ENCODE data around the gene RTRAF. TPM values are rescaled to one million over a fixed set of nuclear protein-coding genes. Genes with fewer than 3 reads are reported as not detected.

Gene RTRAF
- total RNA-seq, 2 donors from 2014 or later, result 128 to 131 TPM

- intact Hi-C loops (cut with DNase I), result no loop called here
- DNase-seq (ENCODE audit: low spot score), result no peak
Observed at GRCh38 chr14:52013984-52014600, 24.7 kb downstream of the RTRAF start.

GRCh38 chr14:52014601-52015267 is 25.4 kb downstream of the RTRAF start:
- no peak for DNase-seq (ENCODE audit: low spot score)
- intact Hi-C loops (cut with DNase I), result no loop called here

GRCh38 chr14:52015411-52016030 is 26.2 kb downstream of the RTRAF start:
- DNase-seq (ENCODE audit: low spot score), result no peak
- intact Hi-C loops (cut with DNase I), result no loop called here

- DNase-seq (ENCODE audit: low spot score), result no peak
- intact Hi-C loops (cut with DNase I), result no loop called here
Observed at GRCh38 chr14:52018252-52018651, 28.9 kb downstream of the RTRAF start.

GRCh38 chr14:52018970-52019369 is 29.6 kb downstream of the RTRAF start:
- intact Hi-C loops (cut with DNase I), result no loop called here
- DNase-seq (ENCODE audit: low spot score), result no peak

GRCh38 chr14:52020161-52020714 is 30.9 kb downstream of the RTRAF start:
- intact Hi-C loops (cut with DNase I), result no loop called here
- DNase-seq (ENCODE audit: low spot score), result no peak

- DNase-seq (ENCODE audit: low spot score), result no peak
- intact Hi-C loops (cut with DNase I), result no loop called here
Observed at GRCh38 chr14:52020866-52021717, 31.7 kb downstream of the RTRAF start.

GRCh38 chr14:52021957-52022600 is 32.7 kb downstream of the RTRAF start:
- intact Hi-C loops (cut with DNase I), result no loop called here
- DNase-seq (ENCODE audit: low spot score), result no peak

GRCh38 chr14:52023518-52023917 is 34.2 kb downstream of the RTRAF start:
- intact Hi-C loops (cut with DNase I), result no loop called here
- no peak for DNase-seq (ENCODE audit: low spot score)

- DNase-seq (ENCODE audit: low spot score), result no peak
- intact Hi-C loops (cut with DNase I), result no loop called here
Observed at GRCh38 chr14:52025310-52025709, 36.0 kb downstream of the RTRAF start.

GRCh38 chr14:52026017-52026660 is 36.8 kb downstream of the RTRAF start:
- DNase-seq (ENCODE audit: low spot score), result no peak
- intact Hi-C loops (cut with DNase I), result no loop called here

- intact Hi-C loops (cut with DNase I), result no loop called here
- DNase-seq (ENCODE audit: low spot score), result no peak
Observed at GRCh38 chr14:52026901-52027300, 37.6 kb downstream of the RTRAF start.

GRCh38 chr14:52029881-52030280 is 40.5 kb downstream of the RTRAF start:
- no peak for DNase-seq (ENCODE audit: low spot score)
- intact Hi-C loops (cut with DNase I), result no loop called here

- intact Hi-C loops (cut with DNase I), result no loop called here
Observed at GRCh38 chr14:52031781-52032180, 42.4 kb downstream of the RTRAF start.

GRCh38 chr14:52032204-52032801 is 43.0 kb downstream of the RTRAF start:
- no peak for DNase-seq (ENCODE audit: low spot score)
- intact Hi-C loops (cut with DNase I), result no loop called here

More at GRCh38 chr14:52031781-52032180, 42.4 kb downstream of the RTRAF start:
- peak; percentile 90 for DNase-seq (ENCODE audit: low spot score)

GRCh38 chr14:52033101-52033642 is 43.8 kb downstream of the RTRAF start:
- DNase-seq (ENCODE audit: low spot score), result no peak
- intact Hi-C loops (cut with DNase I), result no loop called here

GRCh38 chr14:52039124-52039815 is 49.9 kb downstream of the RTRAF start:
- intact Hi-C loops (cut with DNase I), result no loop called here
- no peak for DNase-seq (ENCODE audit: low spot score)

All from posterior vena cava (tissue), 2 donors.